8988T (cell line): ENCODE results near the gene PGPEP1.
"Not testable (repeated sequence)": the region's sequence is repeated elsewhere in the genome, so short reads cannot be mapped to it uniquely, and the experiment has no call there.

Source experiments
- DNase-seq: peaks from one replicate; pipeline ENCODE4 v3.0.0; 2011

Gene PGPEP1

DNA sequence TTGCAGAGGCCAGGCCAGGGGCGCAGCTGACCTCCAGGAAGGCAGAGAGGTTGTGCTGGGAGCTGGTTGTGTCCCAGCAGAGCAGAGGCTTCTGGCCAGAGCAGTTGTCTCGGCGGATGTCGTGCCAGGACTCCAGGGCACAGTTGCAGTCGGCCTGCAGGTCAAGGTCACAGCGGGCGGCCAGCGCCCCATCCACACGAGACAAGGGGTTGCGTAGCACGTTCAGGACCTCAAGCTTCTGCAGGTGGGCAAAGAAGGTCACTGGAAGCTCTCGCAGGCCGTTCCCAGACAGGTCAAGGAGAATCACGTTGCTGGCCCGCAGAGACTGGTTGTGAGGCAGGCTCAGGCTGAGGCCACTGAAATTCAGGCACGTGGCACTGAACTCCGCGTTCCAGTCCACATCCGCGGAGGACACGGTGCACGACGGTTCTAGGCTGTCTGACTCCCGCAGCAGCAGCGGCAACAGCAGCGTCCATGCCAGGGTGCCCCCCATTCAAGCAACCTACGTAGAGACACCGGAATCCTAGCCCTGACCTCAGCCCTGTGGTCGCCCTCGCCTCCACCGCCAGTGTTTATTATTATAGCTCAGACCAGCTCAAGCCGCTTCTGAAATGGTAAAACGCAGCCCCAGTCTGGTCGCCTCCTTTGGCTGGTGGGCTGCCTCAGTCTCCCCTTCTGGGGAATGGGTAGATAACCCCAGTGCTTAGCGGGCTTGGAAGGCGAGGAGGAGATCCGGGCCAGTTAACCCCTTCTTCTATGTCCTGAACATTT lies 56.3 kb downstream of the PGPEP1 start:
- no peak for DNase-seq

DNA sequence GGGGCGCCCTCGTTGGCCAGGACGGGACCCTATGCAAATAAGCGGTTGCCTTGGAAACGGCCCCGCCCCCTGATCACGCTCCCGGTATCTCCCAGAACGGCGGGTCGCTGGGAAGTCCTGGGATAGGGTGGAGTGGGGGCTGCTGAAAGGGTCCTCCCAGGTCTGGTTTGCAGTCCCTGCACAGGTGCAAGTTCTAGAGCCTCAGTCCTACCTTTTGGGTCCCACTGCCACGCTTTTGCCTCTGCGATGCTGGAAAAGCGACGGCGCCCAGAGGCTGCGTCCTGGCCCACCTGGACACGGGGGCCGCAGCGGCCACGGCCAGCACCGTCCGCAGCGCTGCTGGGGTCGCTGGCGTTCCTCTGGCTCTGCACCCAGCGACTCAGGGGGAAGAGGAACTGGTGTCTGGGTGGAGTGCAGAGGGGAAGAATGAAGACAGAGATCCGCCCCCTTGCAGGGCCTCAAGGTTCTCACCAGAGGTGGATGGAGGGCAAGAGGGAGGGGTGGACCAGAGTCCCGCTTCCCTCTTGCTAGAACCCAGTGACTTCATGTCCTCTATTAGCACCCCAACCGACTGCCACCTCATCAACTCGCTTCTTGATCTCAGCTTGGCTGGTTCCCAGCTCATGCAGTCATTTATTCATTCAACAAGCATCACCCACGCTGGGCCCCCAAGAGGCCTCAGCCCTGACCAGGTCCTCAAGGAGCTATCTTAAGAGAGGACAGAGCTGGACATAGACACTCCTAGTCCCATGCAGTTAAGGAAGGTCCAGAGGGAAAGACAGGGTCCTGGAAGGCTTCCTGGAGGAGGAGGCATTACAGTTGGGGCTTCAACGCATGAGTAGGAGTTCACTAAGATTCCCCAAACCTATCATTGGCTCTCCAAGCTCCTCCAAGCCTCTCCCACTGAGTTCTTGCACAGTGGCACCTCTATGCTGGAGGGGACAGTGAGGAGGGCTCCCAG lies 57.1 kb downstream of the PGPEP1 start, which contains the start of gene LRRC25:
LRRC25 (minus strand) TSS at position 381 of the 961 bp plus-strand sequence. CDS start 659 bp downstream, outside the sequence.
- no peak for DNase-seq

DNA sequence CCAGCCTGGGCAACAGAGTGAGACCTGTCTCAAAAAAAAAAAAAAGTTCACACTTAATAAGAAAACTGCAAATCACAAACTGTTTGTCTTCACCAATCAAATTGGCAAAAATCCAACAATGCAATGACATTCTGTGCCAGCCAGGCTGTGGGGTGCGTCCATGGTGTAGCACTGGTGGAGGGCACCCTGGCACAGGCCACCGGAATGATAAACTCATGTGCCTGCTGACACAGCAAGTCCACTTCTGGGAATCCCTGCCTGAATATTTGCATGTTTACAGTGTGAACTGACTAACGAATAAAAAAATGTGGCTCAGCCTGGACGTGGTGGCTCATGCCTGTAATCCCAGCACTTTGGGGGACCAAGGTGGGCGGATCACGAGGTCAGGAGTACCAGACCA lies 58.6 kb downstream of the PGPEP1 start:
- no peak for DNase-seq

DNA sequence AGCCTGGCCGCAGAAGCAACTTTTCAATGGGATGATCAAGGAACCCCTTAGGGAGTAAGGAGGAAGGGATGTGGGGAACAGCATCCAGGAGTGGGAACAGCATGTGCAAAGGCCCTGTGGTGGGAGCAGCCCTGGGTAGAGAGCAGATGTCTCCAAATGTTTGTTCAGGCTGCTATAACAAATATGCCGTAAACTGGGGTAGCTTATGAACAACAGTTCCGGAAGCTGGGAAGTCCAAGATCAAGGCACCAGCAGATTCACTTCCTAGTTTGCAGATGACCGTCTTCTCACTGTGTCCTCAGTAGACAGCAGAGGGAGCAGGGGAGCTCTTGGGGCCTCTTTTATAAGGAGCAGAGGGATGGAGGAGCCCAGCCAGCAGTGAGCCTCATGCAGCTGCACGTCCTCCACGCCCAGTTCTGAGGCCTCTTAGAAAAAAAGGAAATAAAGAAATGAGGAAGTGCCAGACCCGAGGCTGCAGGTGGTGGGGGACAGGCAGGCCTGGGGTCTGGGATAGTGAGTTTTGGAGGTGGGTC lies 61.2 kb downstream of the PGPEP1 start:
- no peak for DNase-seq

DNA sequence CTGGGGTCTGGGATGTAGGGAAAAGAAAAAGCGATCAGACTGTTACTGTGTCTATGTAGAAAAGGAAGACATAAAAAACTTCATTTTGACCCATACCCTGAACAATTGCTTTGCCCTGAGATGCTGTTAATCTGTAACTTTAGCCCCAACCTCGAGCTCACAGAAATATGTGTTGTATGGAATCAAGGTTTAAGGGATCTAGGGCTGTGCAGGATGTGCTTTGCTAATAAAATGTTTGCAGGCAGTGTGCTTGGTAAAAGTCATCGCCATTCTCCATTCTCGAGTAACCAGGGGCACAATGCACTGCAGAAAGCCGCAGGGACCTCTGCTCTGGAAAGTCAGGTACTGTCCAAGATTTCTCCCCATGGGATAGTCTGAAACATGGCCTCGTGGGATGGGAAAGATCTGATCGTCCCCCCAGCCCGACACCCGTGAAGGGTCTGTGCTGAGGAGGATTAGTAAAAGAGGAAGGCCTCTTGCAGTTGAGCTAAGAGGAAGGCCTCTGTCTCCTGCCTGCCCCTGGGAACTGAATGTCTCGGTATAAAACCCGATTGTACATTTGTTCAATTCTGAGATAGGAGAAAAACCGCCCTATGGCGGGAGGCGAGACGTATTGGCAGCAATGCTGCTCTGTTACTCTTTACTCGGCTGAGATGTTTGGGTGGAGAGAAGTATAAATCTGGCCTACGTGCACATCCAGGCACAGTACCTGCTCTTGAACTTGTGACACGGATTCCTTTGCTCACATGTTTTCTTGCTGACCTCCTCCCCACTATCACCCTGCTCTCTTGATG lies 62.3 kb downstream of the PGPEP1 start:
- not testable (repeated sequence) for DNase-seq

DNA sequence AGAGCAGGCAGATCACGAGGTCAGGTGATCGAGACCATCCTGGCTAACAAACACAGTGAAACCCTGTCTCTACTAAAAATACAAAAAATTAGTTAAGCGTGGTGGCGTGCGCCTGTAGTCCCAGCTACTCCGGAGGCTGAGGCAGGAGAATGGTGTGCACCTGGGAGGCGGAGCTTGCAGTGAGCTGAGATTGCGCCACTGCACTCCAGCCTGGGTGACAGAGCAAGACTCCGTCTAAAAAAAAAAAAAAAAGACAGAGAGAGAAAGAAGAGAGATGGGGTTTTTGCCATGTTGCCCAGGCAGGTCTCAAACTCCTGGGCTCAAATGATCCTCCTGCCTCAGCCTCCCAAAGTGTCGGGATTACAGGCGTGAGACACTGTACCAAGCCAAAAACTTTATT lies 65.4 kb downstream of the PGPEP1 start:
- not testable (repeated sequence) for DNase-seq

DNA sequence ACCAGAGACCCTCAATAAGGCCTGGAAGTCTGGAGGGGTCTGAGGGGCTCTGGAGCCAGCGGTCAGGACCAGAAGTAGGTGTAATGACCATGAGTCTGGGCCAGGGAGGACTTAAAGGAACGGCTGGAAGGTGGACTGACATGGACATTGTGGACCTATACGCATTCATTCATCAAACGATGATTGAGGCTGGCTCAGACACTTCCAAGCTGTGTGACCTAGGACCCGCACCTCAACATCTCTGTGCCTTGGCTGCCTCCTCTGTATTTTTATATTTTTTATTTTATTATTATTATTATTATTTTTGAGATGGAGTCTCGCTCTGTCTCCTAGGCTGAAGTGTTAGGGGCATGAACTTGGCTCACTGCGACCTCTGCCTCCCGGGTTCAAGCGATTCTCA lies 66.4 kb downstream of the PGPEP1 start:
- DNase-seq, result no peak

DNA sequence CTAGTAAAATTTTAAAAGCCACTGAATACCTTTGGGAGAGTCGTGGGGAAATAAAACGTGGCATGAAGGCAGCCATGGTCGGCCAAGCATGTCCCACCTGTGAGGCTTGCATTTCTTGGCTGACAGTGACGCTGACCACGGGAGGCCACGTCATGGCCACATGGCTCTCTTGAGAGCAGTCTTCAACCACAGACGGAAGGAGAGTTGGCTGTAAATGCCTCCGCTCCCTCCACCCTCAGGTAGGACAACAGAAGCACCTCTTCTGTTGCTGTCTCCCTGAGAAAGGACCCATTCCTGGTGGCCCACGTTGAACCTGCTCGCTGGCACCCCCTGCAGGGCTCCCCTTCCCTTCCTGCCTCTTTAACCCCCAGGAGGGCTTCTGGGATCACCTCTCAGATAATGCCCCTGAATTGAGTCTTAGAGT lies 67.7 kb downstream of the PGPEP1 start:
- DNase-seq, result no peak

DNA sequence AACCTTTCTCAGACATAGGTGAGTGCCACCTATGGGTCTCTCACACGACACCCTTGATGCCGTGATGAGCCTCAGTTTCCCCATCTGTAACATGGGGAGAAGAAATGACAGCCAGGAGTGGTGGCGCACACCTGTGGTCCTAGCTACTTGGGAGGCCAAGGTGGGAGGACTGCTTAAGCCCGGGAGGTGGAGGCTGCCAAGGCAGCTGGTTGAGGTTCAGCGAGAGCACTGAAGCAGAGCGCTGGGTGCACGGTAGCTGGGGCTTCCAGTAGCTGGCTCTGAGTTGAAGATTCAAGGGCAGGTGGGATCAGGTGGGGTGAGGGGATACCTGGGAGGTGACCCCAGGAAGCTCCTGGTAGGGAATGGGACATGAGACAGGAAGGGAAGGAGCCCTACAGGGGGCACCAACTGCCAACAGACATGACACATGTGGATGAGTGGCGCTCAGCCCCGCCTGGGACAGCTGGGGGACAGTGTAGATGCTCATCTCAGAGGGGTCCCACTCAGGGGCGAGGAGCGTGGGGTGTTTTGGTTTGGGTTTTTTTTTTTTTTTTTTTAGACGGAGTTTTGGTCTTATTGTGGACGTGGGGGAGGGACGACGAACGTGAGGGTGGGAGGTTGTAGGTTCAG lies 72.3 kb downstream of the PGPEP1 start:
- DNase-seq, result no peak

DNA sequence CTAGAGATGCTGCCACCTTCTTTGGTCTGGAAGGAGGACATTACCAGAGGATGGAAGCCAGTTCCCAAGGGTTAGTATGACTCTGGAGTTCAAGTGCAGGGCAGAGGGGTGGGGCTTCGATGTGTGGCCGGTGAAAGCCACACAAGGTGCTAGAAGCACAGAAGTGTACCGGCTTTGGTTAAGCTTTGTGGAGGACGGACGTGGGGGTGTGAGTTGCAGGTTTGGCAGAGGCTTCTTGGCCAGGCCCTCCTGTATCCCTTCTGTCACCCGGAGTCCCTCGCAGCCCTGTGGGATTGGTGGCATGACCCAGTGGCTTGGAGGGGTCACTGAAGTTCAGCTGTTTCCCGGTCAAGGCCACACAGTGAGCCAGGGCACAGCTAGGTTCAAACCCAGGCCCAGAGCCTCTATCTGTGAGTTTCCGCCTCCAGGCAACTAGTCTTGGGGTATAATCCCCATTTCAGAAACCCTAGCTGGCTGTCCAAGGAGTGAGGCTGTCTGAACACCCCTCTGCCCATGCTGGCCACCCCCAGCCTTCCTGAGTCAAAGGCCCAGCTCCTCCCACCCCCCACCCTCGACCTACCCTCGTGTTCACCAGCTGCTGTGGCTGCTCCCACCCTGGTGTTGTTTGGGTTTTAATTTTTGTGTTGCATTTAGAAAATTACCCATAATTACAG lies 74.2 kb downstream of the PGPEP1 start:
- no peak for DNase-seq

DNA sequence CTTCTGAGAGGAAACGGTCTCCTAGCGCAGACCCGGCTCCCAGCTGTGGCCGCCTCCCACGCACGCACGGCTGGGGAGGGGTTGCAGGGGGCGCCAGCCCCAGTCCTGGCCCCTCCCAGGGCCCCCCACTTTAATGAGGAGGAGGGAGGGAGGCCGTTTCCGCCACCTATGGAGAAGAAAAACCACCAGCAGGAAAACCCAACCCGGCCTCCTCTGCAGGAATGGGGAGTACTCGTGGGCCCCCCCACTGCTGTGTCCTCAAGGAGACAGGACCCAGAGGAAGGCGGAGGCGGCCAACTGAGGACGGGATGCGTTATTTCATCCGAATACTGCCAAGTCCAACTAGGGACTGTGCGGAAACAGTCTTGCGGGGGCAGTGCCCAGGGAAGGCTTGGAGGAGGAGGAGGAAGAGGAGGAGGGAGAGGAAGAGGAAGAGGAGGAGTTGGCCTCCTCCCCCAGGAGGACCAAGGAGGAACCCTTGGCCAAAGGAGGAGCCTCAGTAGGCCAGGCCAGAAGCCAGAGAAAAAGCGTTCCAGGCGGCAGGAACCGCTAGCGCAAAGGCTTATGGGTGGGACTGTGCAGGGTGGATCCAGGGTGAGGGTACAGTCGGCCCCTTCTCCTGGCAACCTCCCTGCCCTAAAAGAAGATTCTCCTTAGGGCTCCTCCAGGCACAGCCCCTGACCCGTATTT lies 74.9 kb downstream of the PGPEP1 start:
- DNase-seq, result no peak

DNA sequence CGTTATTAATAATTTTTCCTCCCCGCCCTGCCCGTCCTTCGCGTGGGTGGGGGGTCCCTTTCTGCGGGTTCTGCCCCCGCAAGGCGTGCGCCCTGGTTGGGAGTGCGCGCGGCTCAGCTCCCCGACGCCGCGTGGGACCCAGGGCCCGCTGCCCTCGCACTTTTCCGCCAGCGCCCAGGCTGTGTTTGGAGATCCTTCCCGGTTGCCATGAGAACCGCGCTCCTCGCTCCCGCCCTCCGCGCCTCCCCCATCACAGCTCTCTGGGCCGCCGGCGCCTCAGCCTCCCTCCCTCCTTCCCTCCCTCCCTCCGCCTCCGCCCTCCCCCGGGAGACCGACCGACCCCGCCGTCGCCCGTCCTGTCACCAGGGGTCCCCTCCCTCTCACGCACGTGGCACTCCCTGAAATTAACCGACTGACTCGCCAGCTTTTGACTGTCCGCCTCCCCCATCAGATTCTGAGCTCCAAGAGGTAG lies 76.4 kb downstream of the PGPEP1 start:
- no peak for DNase-seq

DNA sequence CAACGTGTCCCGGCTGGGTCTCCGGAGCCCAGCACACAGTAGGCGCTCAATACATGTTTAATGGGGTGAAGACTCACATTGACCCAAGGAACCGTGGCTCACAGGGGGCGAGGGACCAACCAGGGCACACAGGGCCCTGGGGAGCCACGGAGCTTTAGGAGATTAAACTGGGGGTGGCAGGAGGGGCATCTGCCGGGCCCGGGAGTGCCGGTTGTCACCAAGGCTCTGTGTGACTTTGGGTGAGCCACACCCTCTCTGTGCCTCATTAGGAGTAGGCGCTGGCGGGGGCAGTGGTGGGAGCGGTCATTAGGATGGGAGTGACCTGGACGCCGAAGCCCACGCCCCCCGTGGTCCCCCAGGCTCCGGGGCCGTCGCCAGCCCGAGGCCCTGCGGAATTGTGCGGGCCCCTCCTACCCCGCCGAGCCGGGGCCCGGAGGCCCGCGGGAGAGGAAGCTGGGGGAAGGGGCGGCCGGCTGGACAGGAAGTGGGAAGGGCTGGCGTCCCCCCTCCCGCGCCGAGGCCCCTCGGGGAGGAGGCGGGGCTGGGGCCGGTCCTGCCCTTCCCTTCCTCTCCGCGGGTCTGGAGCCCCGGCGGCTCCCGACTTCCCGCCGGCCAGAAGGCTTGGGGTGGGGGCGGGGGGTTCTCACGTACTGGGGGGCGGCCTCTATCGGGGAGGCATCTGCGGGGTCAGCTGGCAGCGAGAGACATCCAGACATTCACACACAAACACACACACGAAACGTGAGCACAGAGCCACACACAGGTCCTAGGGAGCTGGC lies 77.0 kb downstream of the PGPEP1 start:
- no peak for DNase-seq

DNA sequence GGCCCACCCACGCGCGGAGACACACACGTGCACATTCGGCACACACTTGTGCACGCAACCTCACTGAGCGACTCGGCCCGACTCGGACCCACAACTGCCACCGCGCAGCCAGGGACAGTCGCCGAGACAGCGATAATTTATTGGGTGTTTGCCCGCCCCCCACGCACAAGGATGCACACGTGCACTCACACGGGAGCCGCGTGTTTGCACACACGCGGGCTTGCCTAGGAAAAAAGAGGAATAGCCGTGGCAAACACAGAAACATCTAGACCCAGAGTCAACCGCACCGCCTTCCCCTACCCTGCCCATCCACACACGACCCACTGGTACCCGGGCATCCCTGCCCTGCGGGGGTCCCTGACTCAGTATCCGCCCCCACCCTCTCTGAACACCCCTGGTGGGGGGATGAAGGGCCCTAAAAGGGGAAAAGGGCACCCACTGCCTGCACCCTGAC lies 77.7 kb downstream of the PGPEP1 start:
- DNase-seq, result no peak

DNA sequence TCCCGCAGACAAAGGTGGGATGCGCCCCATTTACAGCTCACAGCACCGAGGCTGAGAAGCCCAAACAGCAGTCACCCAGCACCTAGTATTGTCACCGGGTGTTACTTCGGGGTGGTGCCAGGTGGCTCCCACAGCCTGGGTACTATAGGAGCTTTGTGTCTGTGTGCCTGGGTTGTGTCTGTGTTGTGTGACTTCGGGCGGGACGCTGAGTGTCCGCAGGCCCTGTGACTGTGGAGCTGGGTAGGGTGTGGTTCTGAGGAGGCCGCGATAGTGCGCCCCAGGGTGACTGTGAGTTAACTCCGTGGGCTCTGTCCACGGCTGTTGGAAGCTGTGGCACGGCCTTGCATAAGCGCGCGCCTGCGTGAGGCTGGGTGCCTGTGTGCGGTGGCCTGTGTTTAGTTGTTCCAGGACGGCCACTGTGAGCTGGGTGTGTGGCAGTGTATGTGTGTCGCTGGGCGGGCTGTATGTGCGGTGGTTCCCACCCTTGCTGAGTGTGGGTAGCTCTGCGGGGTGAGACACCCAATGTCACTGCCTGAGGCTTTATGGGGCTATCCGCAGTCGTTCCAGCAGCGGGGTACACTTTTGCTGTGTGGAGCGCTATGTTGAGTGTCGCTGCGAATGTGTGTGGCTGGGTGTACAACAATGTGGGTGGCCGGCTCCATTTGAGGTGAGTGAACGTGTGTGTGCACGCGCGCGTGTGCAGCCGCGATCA lies 78.2 kb downstream of the PGPEP1 start:
- DNase-seq, result no peak

DNA sequence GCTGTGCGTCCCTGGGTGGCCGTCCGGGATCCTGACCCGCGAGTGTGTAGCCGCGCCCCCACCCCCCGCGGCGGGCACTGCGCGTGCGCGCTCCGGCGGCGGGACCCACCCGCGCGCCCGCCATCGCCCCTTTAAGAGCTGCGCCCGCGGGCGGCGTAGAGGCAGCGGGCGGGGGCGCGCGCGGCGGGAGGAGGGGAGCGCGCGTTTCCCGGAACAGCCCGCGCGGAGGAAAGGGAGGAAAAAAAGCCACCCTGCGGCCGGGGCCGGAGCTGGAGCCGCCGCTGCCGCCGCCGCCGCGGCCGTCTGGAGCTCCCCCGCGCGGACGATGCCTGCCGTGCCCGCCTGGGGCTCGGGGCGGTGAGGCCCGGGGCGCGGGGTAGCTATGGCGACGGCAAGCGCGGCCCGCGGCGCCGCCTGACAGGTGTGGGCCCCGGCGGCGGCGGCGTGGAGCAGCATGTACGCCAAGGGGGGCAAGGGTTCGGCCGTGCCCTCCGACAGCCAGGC lies 78.8 kb downstream of the PGPEP1 start, which contains the start of gene SSBP4:
SSBP4 (plus strand) TSS at position 204 of the 504 bp plus-strand sequence; CDS start at position 455, 251 bp downstream.
- peak; percentile 98 for DNase-seq
